Colonic mucosa (tissue), 4 donors: ENCODE data around the gene LGALS3BP. TPM values are rescaled to one million over a fixed set of nuclear protein-coding genes. Genes with fewer than 3 reads are reported as not detected.

Experiments used
- DNase-seq: peaks from one replicate; pipeline ENCODE4 v3.0.0-alpha.2; 2020
- H3K27ac ChIP-seq: fragments of 200-600 bp; one replicate; pipeline ENCODE4 v1.8.0; 2021
- H3K27me3 ChIP-seq: fragments of 200-600 bp; one replicate; pipeline ENCODE4 v1.8.0; 2021
- H3K36me3 ChIP-seq: fragments of 200-600 bp; one replicate; pipeline ENCODE4 v1.8.0; 2021
- H3K4me1 ChIP-seq: fragments of 200-600 bp; one replicate; pipeline ENCODE4 v1.8.0; 2021; ENCODE audit warnings: mild to moderate bottlenecking
- H3K4me3 ChIP-seq: fragments of 200-600 bp; one replicate; pipeline ENCODE4 v1.8.0; 2021
- H3K9ac ChIP-seq, 2 donors: one replicate each; pipeline ENCODE4 v1.7.0; 2013; ENCODE audit warnings: control low read depth in 2 of 2, low read depth in 2 of 2, low read length in 2 of 2
- H3K9me3 ChIP-seq: fragments of 200-600 bp; one replicate; pipeline ENCODE4 v1.8.0; 2021
- CTCF ChIP-seq: fragments of 200-600 bp; IDR thresholded peaks from one replicate; pipeline ENCODE4 v1.8.0; 2022; ENCODE audit warnings: antibody characterized with exemption, mild to moderate bottlenecking
- intact Hi-C: fragments of 100-400 bp; cut with DNase I; formaldehyde crosslinking; loops from one replicate; pipeline ENCODE4 v1.14.1; 2022
- total RNA-seq, 2 donors: library from RNA; stranded (reverse); fragmentation: NEBNext Ultra II Directional in 1 of 2; extraction: Animal tissue kit (Norgen Biotek cat#: 25700) in 1 of 2; gene quantifications; one replicate each; pipeline ENCODE4 v1.2.1, GENCODE V29; 2021
- donor health status: healthy.
- donor health status: DM: no; HTN: no; CAD: no.
- donor health status: DM: no; HTN: no; CAD: no.

The LGALS3BP gene
- total RNA-seq, 2 donors from 2014 or later, result 635 to 674 TPM

GRCh38 chr17:78980624-78980972 is 875 bp upstream of the LGALS3BP start:
- DNase-seq, result no peak
- peak overlapping the region; percentile 62 to 83 for H3K9ac ChIP-seq
- no peak for TF ChIP-seq CTCF

GRCh38 chr17:78977997-78978973 is 1.4 kb downstream of the LGALS3BP start:
- peak overlapping the region; percentile 45 for H3K4me3 ChIP-seq
- intact Hi-C loops, result no loop called here
- DNase-seq, result no peak
- no peak for TF ChIP-seq CTCF
- H3K27me3 ChIP-seq, result no peaks in the 10 kb centered on the region
- H3K4me1 ChIP-seq, result peaks cover 20% of the 10 kb centered on the region
- peak overlapping the region; percentile 76 for H3K27ac ChIP-seq
- no peaks in the 10 kb centered on the region for H3K9me3 ChIP-seq
- H3K9ac ChIP-seq, result peak overlapping the region; percentile 66 to 83
- no peaks in the 10 kb centered on the region for H3K36me3 ChIP-seq

More at GRCh38 chr17:78980624-78980972, 875 bp upstream of the LGALS3BP start:
- Histone ChIP-seq H3K4me1 (peaks cover 20% of the 10 kb centered on the region), H3K36me3 (no peaks in the 10 kb centered on the region), H3K27me3 (no peaks in the 10 kb centered on the region), H3K4me3 (no peak overlapping the region), H3K27ac (peak overlapping the region; percentile 76), H3K9me3 (no peaks in the 10 kb centered on the region)
- intact Hi-C loops, result no loop called here

GRCh38 chr17:78977681-78977943 is 2.1 kb downstream of the LGALS3BP start:
- Histone ChIP-seq H3K4me1 (peaks cover 20% of the 10 kb centered on the region), H3K4me3 (peak overlapping the region; percentile 45)

GRCh38 chr17:78976907-78977680 is 2.6 kb downstream of the LGALS3BP start:
- H3K4me3 ChIP-seq, result peak overlapping the region; percentile 45
- intact Hi-C loops, result no loop called here
- H3K27me3 ChIP-seq, result no peaks in the 10 kb centered on the region
- no peak for DNase-seq
- H3K9ac ChIP-seq, result peak overlapping the region; percentile 3 to 83
- H3K36me3 ChIP-seq, result no peaks in the 10 kb centered on the region
- no peak for TF ChIP-seq CTCF
- H3K9me3 ChIP-seq, result no peaks in the 10 kb centered on the region
- H3K4me1 ChIP-seq, result peaks cover 20% of the 10 kb centered on the region
- peak overlapping the region; percentile 70 for H3K27ac ChIP-seq

More at GRCh38 chr17:78977681-78977943, 2.1 kb downstream of the LGALS3BP start:
- Histone ChIP-seq H3K9me3 (no peaks in the 10 kb centered on the region), H3K27me3 (no peaks in the 10 kb centered on the region), H3K27ac (peak overlapping the region; percentile 40), H3K9ac (peak overlapping the region; percentile 3 to 83), H3K36me3 (no peaks in the 10 kb centered on the region)
- DNase-seq, result no peak
- TF ChIP-seq CTCF, result no peak
- intact Hi-C loops, result no loop called here
